Glutamatergic neuron (in vitro differentiated cells): Measurements from ENCODE around the gene TRA2B. TPM values are rescaled to one million over a fixed set of nuclear protein-coding genes. Genes with fewer than 3 reads are reported as not detected.

Experiments
- DNase-seq: peaks from one replicate; pipeline ENCODE4 v3.0.0; 2022
- H3K27ac Mint-ChIP-seq: one replicate; pipeline ENCODE4 v1.8.0; 2020; ENCODE audit warnings: mild to moderate bottlenecking, mixed read lengths, inconsistent platforms; ENCODE audit not compliant: unreplicated experiment
- H3K27me3 Mint-ChIP-seq: one replicate; pipeline ENCODE4 v1.8.0; 2020; ENCODE audit warnings: mild to moderate bottlenecking, moderate library complexity, mixed read lengths, inconsistent platforms; ENCODE audit not compliant: unreplicated experiment
- H3K36me3 Mint-ChIP-seq: one replicate; pipeline ENCODE4 v1.8.0; 2020; ENCODE audit warnings: mild to moderate bottlenecking, mixed read lengths, inconsistent platforms; ENCODE audit not compliant: unreplicated experiment
- H3K4me1 Mint-ChIP-seq: one replicate; pipeline ENCODE4 v1.8.0; 2020; ENCODE audit warnings: mild to moderate bottlenecking, low read depth, mixed read lengths, inconsistent platforms; ENCODE audit not compliant: unreplicated experiment
- H3K4me3 Mint-ChIP-seq: one replicate; pipeline ENCODE4 v1.8.0; 2020; ENCODE audit warnings: mild to moderate bottlenecking, mixed read lengths, inconsistent platforms; ENCODE audit not compliant: unreplicated experiment
- H3K9me3 Mint-ChIP-seq: one replicate; pipeline ENCODE4 v1.8.0; 2020; ENCODE audit warnings: mild to moderate bottlenecking, moderate library complexity, mixed read lengths, inconsistent platforms; ENCODE audit not compliant: unreplicated experiment
- CTCF ChIP-seq: fragments of 200-600 bp; sonication (generic); IDR thresholded peaks from one replicate; pipeline ENCODE4 v1.5.0; 2021; ENCODE audit not compliant: partially characterized antibody, unreplicated experiment
- total RNA-seq: library from RNA; stranded (reverse); fragmentation: NEBNext Ultra II Directional; extraction: Animal tissue kit (Norgen Biotek cat#: 25700); gene quantifications from one replicate; pipeline ENCODE4 v1.2.1, GENCODE V29; 2021; ENCODE audit not compliant: unreplicated experiment

The TRA2B gene
- total RNA-seq, 1 donor from 2014 or later: 160 TPM

- DNase-seq: no peak
- Mint-ChIP-seq H3K27me3 (no peaks in the 10 kb centered on the region), H3K27ac (no peak overlapping the region), H3K9me3 (no peaks in the 10 kb centered on the region), H3K4me1 (peaks cover 6% of the 10 kb centered on the region), H3K36me3 (no peaks in the 10 kb centered on the region), H3K4me3 (no peak overlapping the region)
- TF ChIP-seq CTCF: no peak
These were observed 71.3 kb downstream of the TRA2B start for GRCh38 chr3:185866555-185866954.

Other genes with a start within 250 kb of the TRA2B start
- gene IGF2BP2, start 113.0 kb downstream of the TRA2B start, total RNA-seq: 118 TPM
- 16.9 TPM for gene ETV5, start 171.1 kb upstream of the TRA2B start, total RNA-seq